HEK293T (cell line): ENCODE results near the gene NFAM1.

Experiments
- CTCF ChIA-PET: fragments of 350-600 bp; formaldehyde crosslinking; extraction: SDS; loops from one replicate; lab custom pipeline; 2021; ENCODE audit warnings: antibody characterized with exemption, inconsistent platforms; lab: Yijun Ruan, JAX
- POLR2A ChIA-PET: fragments of 350-600 bp; formaldehyde crosslinking; extraction: SDS; loops from one replicate; lab custom pipeline; 2020; ENCODE audit warnings: antibody characterized with exemption, inconsistent platforms; lab: Yijun Ruan, JAX
- DNase-seq: peaks from one replicate; pipeline ENCODE4 v3.0.0; 2012; ENCODE audit warnings: mixed read lengths; ENCODE audit errors: extremely low spot score
- ARNT ChIP-seq: fragments of 450-650 bp; IDR thresholded peaks from 2 replicates; pipeline ENCODE4 v1.6.1; 2017; ENCODE audit warnings: mild to moderate bottlenecking
- BHLHE40 ChIP-seq: fragments of 450-650 bp; IDR thresholded peaks from 2 replicates; pipeline ENCODE4 v1.6.1; 2016; ENCODE audit warnings: mild to moderate bottlenecking, moderate library complexity, borderline replicate concordance
- CTBP1 ChIP-seq: fragments of 450-650 bp; IDR thresholded peaks from 2 replicates; pipeline ENCODE4 v1.6.1; 2016; ENCODE audit warnings: borderline replicate concordance
- ELF4 ChIP-seq: fragments of 450-650 bp; IDR thresholded peaks from 2 replicates; pipeline ENCODE4 v1.6.1; 2017; ENCODE audit warnings: antibody characterized with exemption
- FOXA1 ChIP-seq: fragments of 450-650 bp; IDR thresholded peaks from 2 replicates; pipeline ENCODE4 v1.6.1; 2016; ENCODE audit warnings: mild to moderate bottlenecking
- FOXK2 ChIP-seq: fragments of 450-650 bp; IDR thresholded peaks from 2 replicates; pipeline ENCODE4 v1.6.1; 2016; ENCODE audit warnings: mild to moderate bottlenecking
- FOXM1 ChIP-seq: fragments of 450-650 bp; IDR thresholded peaks from 2 replicates; pipeline ENCODE4 v1.6.1; 2017; ENCODE audit warnings: mild to moderate bottlenecking, borderline replicate concordance
- HDGF ChIP-seq: fragments of 450-650 bp; IDR thresholded peaks from 2 replicates; pipeline ENCODE4 v1.6.1; 2017; ENCODE audit warnings: antibody characterized with exemption, borderline replicate concordance
- L3MBTL2 ChIP-seq: fragments of 450-650 bp; conservative IDR thresholded peaks from 2 replicates; pipeline ENCODE4 v1.6.1; 2016; ENCODE audit warnings: mild to moderate bottlenecking
- LEF1 ChIP-seq: fragments of 450-650 bp; IDR thresholded peaks from 2 replicates; pipeline ENCODE4 v1.6.1; 2017; ENCODE audit warnings: mild to moderate bottlenecking, borderline replicate concordance
- NFRKB ChIP-seq: fragments of 450-650 bp; IDR thresholded peaks from 2 replicates; pipeline ENCODE4 v1.6.1; 2016; ENCODE audit warnings: mild to moderate bottlenecking, moderate library complexity
- SP1 ChIP-seq: fragments of 450-650 bp; IDR thresholded peaks from 2 replicates; pipeline ENCODE4 v1.6.1; 2017
- SUZ12 ChIP-seq: fragments of 450-650 bp; IDR thresholded peaks from 2 replicates; pipeline ENCODE4 v1.6.1; 2016; ENCODE audit warnings: mild to moderate bottlenecking
- TARDBP ChIP-seq: fragments of 450-650 bp; IDR thresholded peaks from 2 replicates; pipeline ENCODE4 v1.6.1; 2016
- ZNF384 ChIP-seq: fragments of 450-650 bp; IDR thresholded peaks from 2 replicates; pipeline ENCODE4 v1.6.1; 2016
- TF ChIP-seq, protein P1 (sequence below): fragments of 450-650 bp; IDR thresholded peaks from 2 replicates; pipeline ENCODE4 v1.6.1; 2016

Gene NFAM1

DNA sequence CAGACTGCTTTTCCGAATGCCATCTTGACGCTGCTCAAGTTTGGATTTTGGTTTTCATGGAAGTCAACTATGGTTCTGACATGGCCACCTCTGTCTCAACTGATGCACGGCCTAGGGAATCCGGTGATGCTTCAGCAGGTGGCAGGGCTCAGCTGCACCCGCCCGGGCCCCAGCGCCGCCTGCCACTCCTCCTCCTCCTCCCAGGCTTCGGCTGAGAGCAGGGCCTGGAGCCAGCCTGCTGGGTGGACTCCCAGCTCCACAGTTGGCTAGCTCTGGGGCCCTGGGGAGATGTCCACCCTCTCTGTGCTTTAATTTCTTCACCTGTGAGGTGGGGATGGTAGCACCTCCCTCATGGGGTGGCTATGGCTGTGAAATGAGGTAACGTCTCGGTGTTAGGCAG is 20.3 kb upstream of the NFAM1 start:
- DNase-seq, result peak; percentile 3
- ChIA-PET POLR2A (interaction anchor here (1.7 kb wide), 1 partner anchor 8 kb away, joined by 6 read pairs; no protein-coding TSS in a partner anchor), CTCF (interaction anchor here (0.9 to 1.5 kb wide), 2 partner anchors 8 to 21 kb away, joined by 3 to 4 read pairs; no protein-coding TSS in a partner anchor)
- TF ChIP-seq SP1 (no peak), NFRKB (no peak)

DNA sequence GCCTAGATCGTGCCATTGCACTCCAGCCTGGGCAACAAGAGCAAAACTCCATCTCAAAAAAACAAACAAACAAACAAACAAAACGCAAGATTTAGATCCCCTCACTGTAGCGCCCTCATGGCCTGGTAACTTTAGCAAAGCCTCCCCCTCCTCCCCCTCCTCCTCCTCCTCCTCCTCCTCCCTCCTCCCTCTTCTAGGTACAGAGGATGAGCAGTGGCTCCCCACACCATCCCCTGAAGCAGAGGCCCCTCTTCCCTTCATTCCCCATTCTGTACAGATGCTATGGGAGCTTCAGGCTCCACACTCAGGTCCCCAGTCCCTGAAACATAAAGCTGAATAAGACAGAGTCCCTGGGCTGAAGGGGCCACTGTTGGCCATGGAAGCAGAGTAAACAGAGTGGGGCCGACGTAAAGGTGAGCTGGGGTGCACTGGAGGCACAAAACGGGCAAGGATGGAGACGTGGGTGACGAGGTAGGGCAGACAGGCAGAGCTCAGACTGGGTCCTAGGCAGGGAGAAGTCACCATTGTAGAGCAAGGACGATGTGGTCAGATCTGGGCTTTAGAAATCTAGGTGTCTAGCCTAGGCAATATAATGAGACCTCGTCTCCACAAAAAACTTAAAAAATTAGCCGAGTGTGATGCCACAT is 19.4 kb upstream of the NFAM1 start:
- no peak for TF ChIP-seq SUZ12
- TF ChIP-seq NFRKB, result no peak
- TF ChIP-seq ZNF384, result no peak
- no peak for TF ChIP-seq BHLHE40
- TF ChIP-seq L3MBTL2, result no peak
- TF ChIP-seq FOXM1, result no peak
- no peak for TF ChIP-seq FOXA1
- TF ChIP-seq CTBP1, result no peak
- TF ChIP-seq LEF1, result no peak
- no peak for TF ChIP-seq TARDBP
- TF ChIP-seq, protein P1, sequence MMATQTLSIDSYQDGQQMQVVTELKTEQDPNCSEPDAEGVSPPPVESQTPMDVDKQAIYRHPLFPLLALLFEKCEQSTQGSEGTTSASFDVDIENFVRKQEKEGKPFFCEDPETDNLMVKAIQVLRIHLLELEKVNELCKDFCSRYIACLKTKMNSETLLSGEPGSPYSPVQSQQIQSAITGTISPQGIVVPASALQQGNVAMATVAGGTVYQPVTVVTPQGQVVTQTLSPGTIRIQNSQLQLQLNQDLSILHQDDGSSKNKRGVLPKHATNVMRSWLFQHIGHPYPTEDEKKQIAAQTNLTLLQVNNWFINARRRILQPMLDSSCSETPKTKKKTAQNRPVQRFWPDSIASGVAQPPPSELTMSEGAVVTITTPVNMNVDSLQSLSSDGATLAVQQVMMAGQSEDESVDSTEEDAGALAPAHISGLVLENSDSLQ, result no peak
- TF ChIP-seq FOXK2, result no peak
- no peak for TF ChIP-seq HDGF
- TF ChIP-seq ELF4, result no peak
- ChIA-PET CTCF (interaction anchor here (1.5 kb wide), 1 partner anchor 22 kb away, joined by 4 read pairs; no protein-coding TSS in a partner anchor), POLR2A (interaction anchor here (0.6 to 1.7 kb wide), 2 partner anchors 8 to 505 kb away, joined by 3 to 6 read pairs; partner anchors contain the start of gene CENPM)
- no peak for DNase-seq

- ChIA-PET CTCF (interaction anchor here (0.6 kb wide), 1 partner anchor 356 kb away, joined by 3 read pairs; no protein-coding TSS in a partner anchor), POLR2A (no interaction called here)
- DNase-seq, result no peak
- no peak for TF ChIP-seq ARNT
- TF ChIP-seq BHLHE40, result no peak
- no peak for TF ChIP-seq NFRKB
- no peak for TF ChIP-seq ELF4
- TF ChIP-seq FOXM1, result no peak
- TF ChIP-seq FOXA1, result no peak
- TF ChIP-seq SUZ12, result no peak
- no peak for TF ChIP-seq SP1
- no peak for TF ChIP-seq FOXK2
- TF ChIP-seq L3MBTL2, result no peak
- TF ChIP-seq, protein P1, result no peak
- TF ChIP-seq TARDBP, result no peak
- no peak for TF ChIP-seq LEF1
- no peak for TF ChIP-seq ZNF384
- TF ChIP-seq HDGF, result no peak
- TF ChIP-seq CTBP1, result no peak
These were observed 18.7 kb upstream of the NFAM1 start for GRCh38 chr22:42450862-42451261.

- no peak for DNase-seq
- ChIA-PET CTCF (interaction anchor here (1.8 kb wide), 1 partner anchor 27 kb away, joined by 8 read pairs; no protein-coding TSS in a partner anchor), POLR2A (no interaction called here)
- TF ChIP-seq SP1 (no peak), HDGF (no peak), FOXA1 (no peak), FOXM1 (no peak), FOXK2 (no peak), ELF4 (no peak), TARDBP (no peak), BHLHE40 (no peak), SUZ12 (no peak), L3MBTL2 (no peak), ARNT (no peak), ZNF384 (no peak), NFRKB (no peak), CTBP1 (no peak), LEF1 (no peak)
- TF ChIP-seq, protein P1, result no peak
These were observed 13.9 kb upstream of the NFAM1 start for GRCh38 chr22:42446151-42446550.

- peak; percentile 85 for DNase-seq
- POLR2A ChIA-PET, result interaction anchor here (1.1 to 1.8 kb wide), 8 partner anchors 8 to 497 kb away, joined by 3 to 6 read pairs (median 5); partner anchors contain the start of gene CENPM
- CTCF ChIA-PET, result interaction anchor here (0.6 to 2.6 kb wide), 34 partner anchors 9 to 386 kb away, joined by 3 to 18 read pairs (median 4); partner anchors contain the start of gene NDUFA6
- TF ChIP-seq, protein P1, result peak; percentile 68
- TF ChIP-seq ELF4 (no peak), FOXM1 (no peak), TARDBP (no peak), FOXA1 (no peak)
These were observed 12.1 kb upstream of the NFAM1 start for GRCh38 chr22:42444077-42444904.
